Adrenal gland (tissue), 5 donors: ENCODE results near the gene NCBP2.

Experiments
- POLR2A ChIP-seq, 2 donors: fragments of 450-650 bp; IDR thresholded peaks; one replicate each; pipeline ENCODE4 v1.6.1; 2017; ENCODE audit warnings: antibody characterized with exemption in 2 of 2, mild to moderate bottlenecking in 2 of 2, moderate library complexity in 1 of 2
- TF ChIP-seq, protein P1 (sequence below), 6 experiments: fragments of 450-650 bp in 4 of 6; fragments of 200-600 bp in 2 of 6; sonication (generic) in 1 of 6; IDR thresholded peaks; 1 replicate in 5 of 6; 2 replicates in 1 of 6; pipeline versions ENCODE4 v1.5.1 to v1.8.0; 2016 to 2021; ENCODE audit warnings: antibody characterized with exemption in 6 of 6, mild to moderate bottlenecking in 2 of 6, moderate library complexity in 1 of 6
- donor health status: DM: no; HTN: no; CAD: no.

DNA sequence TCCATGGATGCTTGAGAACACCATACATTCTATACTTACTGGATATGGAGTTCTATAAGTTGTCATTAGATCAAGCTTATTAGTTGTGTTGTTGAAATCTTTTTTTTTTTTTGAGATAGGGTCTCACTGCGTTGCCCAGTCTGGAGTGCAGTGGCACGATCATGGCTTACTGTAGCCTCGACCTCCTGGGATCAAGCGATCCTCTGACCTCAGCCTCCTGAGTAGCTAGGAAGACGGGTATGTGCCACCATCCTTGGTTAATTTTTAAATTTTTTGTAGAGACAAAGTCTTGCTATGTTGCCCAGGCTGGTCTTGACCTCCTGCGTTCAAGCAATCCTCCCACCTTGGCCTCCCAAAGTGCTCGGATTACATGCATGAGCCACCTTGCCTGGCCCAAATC lies 12.5 kb upstream of the NCBP2 start:
- TF ChIP-seq, protein P1, sequence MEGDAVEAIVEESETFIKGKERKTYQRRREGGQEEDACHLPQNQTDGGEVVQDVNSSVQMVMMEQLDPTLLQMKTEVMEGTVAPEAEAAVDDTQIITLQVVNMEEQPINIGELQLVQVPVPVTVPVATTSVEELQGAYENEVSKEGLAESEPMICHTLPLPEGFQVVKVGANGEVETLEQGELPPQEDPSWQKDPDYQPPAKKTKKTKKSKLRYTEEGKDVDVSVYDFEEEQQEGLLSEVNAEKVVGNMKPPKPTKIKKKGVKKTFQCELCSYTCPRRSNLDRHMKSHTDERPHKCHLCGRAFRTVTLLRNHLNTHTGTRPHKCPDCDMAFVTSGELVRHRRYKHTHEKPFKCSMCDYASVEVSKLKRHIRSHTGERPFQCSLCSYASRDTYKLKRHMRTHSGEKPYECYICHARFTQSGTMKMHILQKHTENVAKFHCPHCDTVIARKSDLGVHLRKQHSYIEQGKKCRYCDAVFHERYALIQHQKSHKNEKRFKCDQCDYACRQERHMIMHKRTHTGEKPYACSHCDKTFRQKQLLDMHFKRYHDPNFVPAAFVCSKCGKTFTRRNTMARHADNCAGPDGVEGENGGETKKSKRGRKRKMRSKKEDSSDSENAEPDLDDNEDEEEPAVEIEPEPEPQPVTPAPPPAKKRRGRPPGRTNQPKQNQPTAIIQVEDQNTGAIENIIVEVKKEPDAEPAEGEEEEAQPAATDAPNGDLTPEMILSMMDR (IDR thresholded peaks at IDR 0.05): no peak
- no peak for TF ChIP-seq POLR2A (IDR thresholded peaks at IDR 0.05)
